Stimulated activated CD8-positive, alpha-beta memory T cell treated with anti-CD3 and anti-CD28 coated beads, Interleukin-2, amount 100 ng/mL, for 1 hour (primary cell): ENCODE data around the gene MIR17HG.
A peak's percentile ranks its signal among the peaks of the same experiment; 100 is the strongest.

Experiments used
- DNase-seq, 2 donors: peaks; one replicate each; pipeline ENCODE4 v3.0.0-alpha.2; 2020; ENCODE audit warnings: low read depth in 2 of 2

MIR17HG gene

GRCh38 chr13:91368676-91369440 is 21.4 kb downstream of the MIR17HG start:
- DNase-seq, result no peak

DNA sequence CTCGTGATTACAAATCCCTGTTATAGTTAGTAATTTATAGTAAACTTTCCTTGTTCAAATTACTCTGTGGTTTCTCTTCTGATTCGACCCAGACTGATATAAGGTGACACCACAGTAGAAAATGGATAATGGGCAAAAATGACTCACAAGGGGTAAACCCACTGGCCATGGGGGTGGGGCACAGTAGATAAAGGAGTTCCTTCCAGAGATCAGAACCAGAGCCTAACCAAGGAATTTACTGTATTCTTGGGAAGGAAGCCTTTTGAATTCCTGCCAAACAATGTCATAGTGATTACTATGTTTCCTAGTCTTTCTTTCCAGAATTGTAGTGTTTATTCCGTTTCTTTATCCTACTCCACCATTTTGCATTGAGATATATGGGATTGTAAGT is 21.9 kb downstream of the MIR17HG start:
- DNase-seq, result no peak

DNA sequence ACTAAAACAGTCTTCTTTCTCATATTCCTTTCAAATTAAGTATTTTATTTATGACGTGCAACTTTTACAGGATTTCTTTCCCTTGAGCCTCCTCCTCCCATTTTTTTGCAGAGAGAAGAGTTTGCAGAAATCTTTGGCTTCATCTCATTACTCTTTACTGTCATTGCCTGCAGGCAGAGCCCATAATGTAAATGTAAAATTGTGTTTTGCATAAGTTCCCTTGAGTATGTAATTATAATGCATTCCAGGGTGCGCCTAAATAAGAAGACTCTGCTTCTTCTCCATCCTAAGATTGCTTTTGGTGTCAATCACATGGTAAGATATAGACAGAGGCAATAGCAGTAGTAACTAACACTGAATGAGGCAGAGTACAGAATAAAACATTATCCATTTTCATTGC is 23.0 kb downstream of the MIR17HG start:
- no peak for DNase-seq

- DNase-seq, result no peak
Observed at GRCh38 chr13:91372911-91373310, 25.4 kb downstream of the MIR17HG start.

- no peak for DNase-seq
Observed at GRCh38 chr13:91375116-91375729, 27.7 kb downstream of the MIR17HG start.

DNA sequence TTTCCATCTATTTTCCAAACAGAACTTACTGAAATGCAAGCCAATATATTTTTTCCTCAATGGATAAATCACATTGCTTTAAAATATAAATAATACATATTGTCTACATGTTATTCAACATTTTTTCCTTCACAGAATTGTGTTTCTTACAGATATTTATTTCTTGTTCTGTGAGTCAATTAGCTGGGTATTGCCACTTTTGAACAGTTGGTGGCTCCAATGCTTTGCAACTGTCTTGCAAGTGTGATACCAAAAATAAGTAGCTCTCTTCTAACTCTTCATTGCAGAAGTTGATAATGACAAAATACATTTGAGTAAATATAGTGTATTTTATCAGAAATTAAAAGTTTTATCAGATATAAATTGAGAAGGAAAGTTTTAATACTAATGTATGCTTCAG is 33.9 kb downstream of the MIR17HG start:
- no peak for DNase-seq

- DNase-seq, result no peak
Observed at GRCh38 chr13:91383836-91384235, 36.3 kb downstream of the MIR17HG start.

DNA sequence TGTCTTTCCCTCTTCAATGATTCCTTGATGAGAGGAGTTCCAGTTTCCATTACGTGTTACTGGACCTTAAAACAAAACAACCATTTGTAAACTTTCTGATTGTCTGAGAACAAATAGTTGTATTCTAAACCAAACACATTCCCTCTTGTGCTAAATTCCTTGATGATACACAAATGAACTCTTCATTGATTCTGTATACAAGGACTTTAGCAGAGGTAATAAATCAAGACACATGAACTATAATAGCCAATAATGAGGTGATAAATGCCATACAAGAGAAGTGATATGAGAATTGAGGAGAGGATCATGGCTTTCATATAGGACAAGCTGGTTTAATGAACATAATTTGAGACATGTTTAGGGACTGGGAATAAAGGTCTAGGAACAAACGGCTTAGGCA is 37.4 kb downstream of the MIR17HG start:
- DNase-seq, result no peak

DNA sequence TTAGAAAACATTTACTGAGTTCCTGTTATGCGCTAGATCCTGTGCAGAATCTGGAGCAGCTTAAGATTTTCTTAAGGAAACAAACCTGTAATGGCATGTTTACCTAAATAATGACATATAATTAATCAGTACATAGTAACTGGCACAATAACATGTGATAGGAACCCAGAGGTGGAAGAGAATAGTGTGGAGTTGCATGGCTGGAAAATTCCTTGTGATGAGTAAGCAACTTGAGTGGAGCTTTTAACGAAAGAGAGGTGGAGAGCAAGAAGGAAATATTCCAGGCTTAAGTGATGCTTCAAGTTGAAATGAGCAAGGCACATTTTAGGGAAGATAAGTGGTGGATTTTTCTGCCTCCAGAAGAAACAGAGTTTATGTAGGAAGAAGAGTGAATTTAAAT is 41.7 kb downstream of the MIR17HG start:
- DNase-seq, result no peak

DNA sequence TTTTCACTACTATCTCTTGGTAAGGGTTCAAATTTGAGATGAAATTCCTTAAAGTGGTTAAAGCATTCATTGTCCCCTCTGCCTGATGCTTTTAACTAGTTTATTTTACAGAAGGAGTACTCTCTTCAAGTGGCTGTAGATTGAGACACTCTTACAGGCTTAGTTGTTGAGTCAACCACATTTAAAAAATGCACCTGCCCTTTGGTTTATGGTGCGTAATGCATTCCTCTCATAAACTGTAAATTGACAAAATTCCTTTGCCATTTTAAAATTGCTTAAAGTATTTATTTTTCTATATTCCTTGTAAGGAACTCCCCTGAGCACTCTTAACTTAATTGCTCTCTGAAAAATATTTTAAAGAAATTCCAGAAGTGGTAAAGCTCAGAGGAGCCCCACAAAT is 50.1 kb downstream of the MIR17HG start:
- DNase-seq, result no peak

DNA sequence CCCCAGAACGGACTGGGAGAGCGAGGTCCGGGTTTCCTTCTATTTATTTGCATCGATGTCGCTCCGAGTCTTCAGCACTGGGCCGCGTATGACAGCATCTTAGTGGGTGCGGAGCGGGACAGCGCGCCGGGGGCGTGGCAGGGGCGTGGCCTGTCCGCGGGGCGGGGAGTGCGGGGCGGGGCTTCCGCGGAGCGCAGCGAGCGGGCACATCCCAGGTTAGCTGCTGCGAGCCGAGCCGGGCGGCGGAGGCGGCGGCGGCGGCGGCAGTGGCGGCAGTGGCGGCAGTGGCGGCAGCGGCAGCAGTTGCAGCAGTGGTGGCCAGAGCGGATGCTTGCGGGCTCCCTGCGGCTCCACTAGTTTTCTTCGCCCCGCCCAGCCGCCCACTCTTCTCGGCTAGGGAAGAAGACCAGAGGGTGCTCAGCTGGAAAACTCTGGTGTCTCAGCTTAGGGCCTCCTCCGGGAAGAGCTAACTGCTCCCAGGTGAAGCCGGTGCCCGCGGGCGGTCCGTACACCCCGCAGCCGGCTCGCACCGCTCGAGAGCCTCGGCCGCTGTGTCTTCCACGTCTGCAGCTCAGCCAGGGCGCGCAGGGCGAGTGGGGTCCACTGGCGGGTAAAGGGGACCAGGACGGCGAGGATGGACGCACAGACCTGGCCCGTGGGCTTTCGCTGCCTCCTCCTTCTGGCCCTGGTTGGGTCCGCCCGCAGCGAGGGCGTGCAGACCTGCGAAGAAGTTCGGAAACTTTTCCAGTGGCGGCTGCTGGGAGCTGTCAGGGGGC is 51.1 kb downstream of the MIR17HG start, which contains the start of gene GPC5:
TSS of gene GPC5 (plus strand) at position 209 of the 776 bp plus-strand sequence.
- DNase-seq, result peak; percentile 66 to 71

GRCh38 chr13:91399189-91400062 is 51.9 kb downstream of the MIR17HG start:
- DNase-seq, result no peak

DNA sequence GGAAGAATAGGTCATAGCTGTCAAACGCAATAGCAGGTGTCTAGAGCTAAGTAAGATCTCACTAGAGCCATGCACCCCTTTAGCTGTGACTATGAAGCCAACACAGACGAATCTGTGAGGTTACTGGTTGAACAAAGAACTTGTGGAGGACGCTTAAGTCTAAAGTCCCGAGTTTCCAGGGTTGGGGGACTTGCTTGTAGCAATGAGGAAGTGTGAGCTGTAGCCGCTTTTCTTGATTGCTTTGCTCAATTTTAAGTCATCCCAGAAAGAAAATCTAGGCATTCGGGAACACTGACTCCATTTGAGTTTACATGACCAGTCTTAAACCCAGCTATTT is 52.5 kb downstream of the MIR17HG start:
- DNase-seq, result no peak

GRCh38 chr13:91400671-91401070 is 53.2 kb downstream of the MIR17HG start:
- DNase-seq, result no peak

DNA sequence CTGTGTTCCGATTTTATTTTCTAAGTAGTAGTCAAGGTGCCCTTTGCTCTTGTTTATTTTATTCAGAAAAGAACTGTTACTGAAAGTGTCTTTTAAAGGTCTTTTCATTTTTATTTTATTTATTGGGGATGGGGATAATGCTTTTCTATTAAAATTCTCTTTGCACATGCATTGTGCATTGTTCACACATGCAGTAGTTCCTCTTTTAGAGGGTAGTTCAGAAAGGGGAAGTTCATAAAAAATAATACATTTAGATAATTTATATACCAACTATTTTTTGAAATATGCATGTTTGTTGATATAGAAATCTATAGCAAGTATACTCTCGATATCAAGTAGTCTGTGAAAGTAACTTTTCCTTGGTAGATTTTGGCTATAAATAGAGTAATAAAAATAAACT is 54.4 kb downstream of the MIR17HG start:
- DNase-seq, result no peak
